CD14-positive monocyte (primary cell): ENCODE measurements around the gene ZSCAN5B. TPM values are rescaled to one million over a fixed set of nuclear protein-coding genes. Genes with fewer than 3 reads are reported as not detected.

ENCODE experiments used
- DNase-seq, 3 donors: peaks; one replicate each; pipeline ENCODE4 v3.0.0-alpha.2; 2011 to 2022
- H2AFZ ChIP-seq: 2 replicates; pipeline ENCODE4 v1.6.0; 2012; ENCODE audit warnings: mild to moderate bottlenecking, low read depth, low read length, inconsistent platforms; ENCODE audit not compliant: insufficient read depth, poor library complexity, severe bottlenecking
- H3K27ac ChIP-seq, 2 donors: 1 replicate in 1 of 2; 2 replicates in 1 of 2; pipeline ENCODE4 v1.5.1; 2012 to 2013; ENCODE audit warnings: low read length in 2 of 2, control low read depth in 1 of 2, inconsistent platforms in 1 of 2, low read depth in 1 of 2, mild to moderate bottlenecking in 1 of 2
- H3K27me3 ChIP-seq, 2 donors: one replicate each; pipeline versions ENCODE4 v1.6.0 to v1.6.1; 2011 to 2013; ENCODE audit warnings: low read length in 2 of 2; ENCODE audit not compliant: control insufficient read depth in 2 of 2, insufficient read depth in 2 of 2
- H3K36me3 ChIP-seq, 2 donors: replicated peaks in 1 of 2; 1 replicate in 1 of 2; 2 replicates in 1 of 2; pipeline versions ENCODE4 v1.5.1 to v1.6.1; 2012 to 2013; ENCODE audit warnings: low read length in 2 of 2, control low read depth in 1 of 2, inconsistent platforms in 1 of 2, mild to moderate bottlenecking in 1 of 2; ENCODE audit not compliant: insufficient read depth in 2 of 2, control insufficient read depth in 1 of 2
- H3K4me1 ChIP-seq, 2 donors: 1 replicate in 1 of 2; 2 replicates in 1 of 2; pipeline versions ENCODE4 v1.5.1 to v1.6.1; 2012 to 2013; ENCODE audit warnings: low read length in 2 of 2, control low read depth in 1 of 2, inconsistent platforms in 1 of 2, mild to moderate bottlenecking in 1 of 2, moderate library complexity in 1 of 2; ENCODE audit not compliant: insufficient read depth in 2 of 2, control insufficient read depth in 1 of 2
- H3K4me2 ChIP-seq: replicated peaks from 2 replicates; pipeline ENCODE3; 2012; ENCODE audit warnings: low read length, moderate library complexity, mild to moderate bottlenecking; ENCODE audit not compliant: poor library complexity, severe bottlenecking; ENCODE audit errors: extremely low read depth
- H3K4me3 ChIP-seq, 3 experiments: fragments of 200-600 bp in 1 of 3; sonication (generic) in 1 of 3; replicated peaks in 1 of 3; 1 replicate in 2 of 3; 2 replicates in 1 of 3; pipeline ENCODE4 v1.5.1; 2011 to 2013; ENCODE audit warnings: low read length in 3 of 3, mild to moderate bottlenecking in 3 of 3, control low read depth in 2 of 3, low read depth in 2 of 3, inconsistent platforms in 1 of 3, moderate library complexity in 1 of 3
- H3K79me2 ChIP-seq: 2 replicates; pipeline ENCODE4 v1.6.0; 2012; ENCODE audit warnings: mild to moderate bottlenecking, control low read depth, inconsistent platforms, low read length, moderate library complexity; ENCODE audit not compliant: insufficient read depth
- H3K9ac ChIP-seq: 2 replicates; pipeline ENCODE4 v1.6.0; 2017; ENCODE audit warnings: low read length, mild to moderate bottlenecking; ENCODE audit not compliant: insufficient read depth, poor library complexity, severe bottlenecking
- H3K9me3 ChIP-seq, 2 donors: replicated peaks in 1 of 2; 1 replicate in 1 of 2; 2 replicates in 1 of 2; pipeline versions ENCODE4 v1.5.1 to v1.6.1; 2012 to 2013; ENCODE audit warnings: low read length in 2 of 2, control low read depth in 1 of 2; ENCODE audit not compliant: control insufficient read depth in 1 of 2, insufficient read depth in 1 of 2
- H4K20me1 ChIP-seq: 2 replicates; pipeline ENCODE4 v1.6.0; 2012; ENCODE audit warnings: mild to moderate bottlenecking, low read length, control low read depth, moderate library complexity; ENCODE audit not compliant: insufficient read depth
- H3K27ac Mint-ChIP-seq, 7 donors: one replicate each; pipeline ENCODE4 v1.8.0; 2020; ENCODE audit warnings: mild to moderate bottlenecking in 7 of 7, mixed read lengths in 7 of 7, moderate library complexity in 6 of 7, inconsistent platforms in 2 of 7
- H3K27me3 Mint-ChIP-seq, 3 donors: one replicate each; pipeline ENCODE4 v1.8.0; 2021 to 2022; ENCODE audit warnings: low read depth in 3 of 3, mild to moderate bottlenecking in 3 of 3, mixed read lengths in 3 of 3, moderate library complexity in 3 of 3, inconsistent platforms in 1 of 3
- H3K36me3 Mint-ChIP-seq, 2 donors: one replicate each; pipeline ENCODE4 v1.8.0; 2020; ENCODE audit warnings: mixed read lengths in 2 of 2, inconsistent platforms in 1 of 2, mild to moderate bottlenecking in 1 of 2
- H3K4me1 Mint-ChIP-seq: one replicate; pipeline ENCODE4 v1.8.0; 2020; ENCODE audit warnings: mild to moderate bottlenecking, mixed read lengths
- H3K4me3 Mint-ChIP-seq, 2 donors: one replicate each; pipeline ENCODE4 v1.8.0; 2020; ENCODE audit warnings: mild to moderate bottlenecking in 2 of 2, mixed read lengths in 2 of 2, moderate library complexity in 1 of 2
- H3K9me3 Mint-ChIP-seq, 7 donors: one replicate each; pipeline ENCODE4 v1.8.0; 2020 to 2022; ENCODE audit warnings: mixed read lengths in 7 of 7, mild to moderate bottlenecking in 6 of 7, moderate library complexity in 6 of 7, inconsistent platforms in 2 of 7
- WGBS: methylation state at CpG from one replicate; pipeline ENCODE4 v1.1.5; 2013; ENCODE audit warnings: missing lambda C conversion rate; ENCODE audit not compliant: insufficient coverage; 5-methylcytosine and 5-hydroxymethylcytosine counted together
- intact Hi-C, 2 donors: fragments of 100-400 bp; cut with micrococcal nuclease; formaldehyde crosslinking; loops; one replicate each; pipeline versions ENCODE4 v1.15.0 to v1.15.1; 2023
- polyA plus RNA-seq, 3 donors: library from polyadenylated mRNA; depleted of rRNA in 1 of 3; unstranded in 2 of 3; stranded (reverse) in 1 of 3; fragments of 300-500 nt in 2 of 3; fragments of >200 nt in 1 of 3; fragmentation: Illumina TruSeq in 2 of 3; gene quantifications; 1 replicate in 2 of 3; 2 replicates in 1 of 3; pipeline ENCODE4 v1.2.3, GENCODE V29; 2012 to 2021
- TF ChIP-seq, protein P1 (sequence below): fragments of 200-600 bp; IDR thresholded peaks from one replicate; pipeline ENCODE4 v1.8.0; 2022; ENCODE audit warnings: antibody characterized with exemption, mild to moderate bottlenecking

The ZSCAN5B gene
- polyA plus RNA-seq, 3 donors, result not detected

DNA sequence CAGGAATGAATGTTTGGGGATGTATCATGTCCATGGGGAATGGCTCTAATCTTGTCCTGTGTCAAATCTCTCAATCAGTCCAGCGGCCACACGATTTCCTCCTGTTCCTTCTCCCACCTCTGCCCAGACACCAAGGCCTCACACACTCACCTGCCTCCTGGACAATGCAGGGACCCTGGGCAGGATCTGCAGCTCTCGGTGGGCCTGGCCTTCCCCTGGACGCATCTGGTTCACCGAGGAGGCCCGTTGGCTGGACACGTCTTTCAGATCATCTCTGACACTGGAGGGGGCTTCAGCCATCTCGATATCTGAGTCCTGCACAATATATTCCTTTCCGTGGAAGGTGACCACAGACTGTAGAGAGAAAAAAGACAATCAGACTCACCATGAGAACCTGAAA is 25.9 kb upstream of the ZSCAN5B start:
- Histone ChIP-seq H3K36me3 (peaks cover 6 to 19% of the 10 kb centered on the region in 2 donors), H3K4me2 (no peak overlapping the region), H3K79me2 (no peaks in the 10 kb centered on the region), H4K20me1 (no peaks in the 10 kb centered on the region), H3K4me3 (no peak overlapping the region), H3K27ac (no peak overlapping the region), H2AFZ (no peak overlapping the region), H3K27me3 (no peaks in the 10 kb centered on the region), H3K9ac (no peak overlapping the region), H3K9me3 (no peaks in the 10 kb centered on the region), H3K4me1 (no peaks in the 10 kb centered on the region)
- peaks cover 25 to 34% of the 10 kb centered on the region in 2 donors for H3K36me3 Mint-ChIP-seq
- WGBS, result 93% methylated on average over 6 of the region's 9 CpGs
- TF ChIP-seq, protein P1, sequence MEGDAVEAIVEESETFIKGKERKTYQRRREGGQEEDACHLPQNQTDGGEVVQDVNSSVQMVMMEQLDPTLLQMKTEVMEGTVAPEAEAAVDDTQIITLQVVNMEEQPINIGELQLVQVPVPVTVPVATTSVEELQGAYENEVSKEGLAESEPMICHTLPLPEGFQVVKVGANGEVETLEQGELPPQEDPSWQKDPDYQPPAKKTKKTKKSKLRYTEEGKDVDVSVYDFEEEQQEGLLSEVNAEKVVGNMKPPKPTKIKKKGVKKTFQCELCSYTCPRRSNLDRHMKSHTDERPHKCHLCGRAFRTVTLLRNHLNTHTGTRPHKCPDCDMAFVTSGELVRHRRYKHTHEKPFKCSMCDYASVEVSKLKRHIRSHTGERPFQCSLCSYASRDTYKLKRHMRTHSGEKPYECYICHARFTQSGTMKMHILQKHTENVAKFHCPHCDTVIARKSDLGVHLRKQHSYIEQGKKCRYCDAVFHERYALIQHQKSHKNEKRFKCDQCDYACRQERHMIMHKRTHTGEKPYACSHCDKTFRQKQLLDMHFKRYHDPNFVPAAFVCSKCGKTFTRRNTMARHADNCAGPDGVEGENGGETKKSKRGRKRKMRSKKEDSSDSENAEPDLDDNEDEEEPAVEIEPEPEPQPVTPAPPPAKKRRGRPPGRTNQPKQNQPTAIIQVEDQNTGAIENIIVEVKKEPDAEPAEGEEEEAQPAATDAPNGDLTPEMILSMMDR, result no peak
- peaks cover 0 to 2% (median 0%) of the 10 kb centered on the region in 3 donors for H3K27me3 Mint-ChIP-seq
- no peak for DNase-seq
- H3K27ac Mint-ChIP-seq, result peak overlapping the region in 1 of 7 donors; percentile 58
- H3K9me3 Mint-ChIP-seq, result peaks cover 0 to 1% (median 0%) of the 10 kb centered on the region in 7 donors
- intact Hi-C loops, result no loop called here
- no peak overlapping the region for H3K4me3 Mint-ChIP-seq
- H3K4me1 Mint-ChIP-seq, result no peaks in the 10 kb centered on the region

- Histone ChIP-seq H3K27ac (no peak overlapping the region), H3K36me3 (peaks cover 6 to 19% of the 10 kb centered on the region in 2 donors), H3K9ac (no peak overlapping the region), H3K4me2 (no peak overlapping the region), H4K20me1 (no peaks in the 10 kb centered on the region), H2AFZ (no peak overlapping the region), H3K27me3 (peaks cover 0 to 2% of the 10 kb centered on the region in 2 donors), H3K79me2 (no peaks in the 10 kb centered on the region), H3K9me3 (no peaks in the 10 kb centered on the region), H3K4me3 (no peak overlapping the region), H3K4me1 (no peaks in the 10 kb centered on the region)
- H3K36me3 Mint-ChIP-seq, result peaks cover 25 to 34% of the 10 kb centered on the region in 2 donors
- peaks cover 0 to 2% (median 0%) of the 10 kb centered on the region in 7 donors for H3K9me3 Mint-ChIP-seq
- DNase-seq, result no peak
- TF ChIP-seq, protein P1, result no peak
- H3K4me1 Mint-ChIP-seq, result peaks cover 3% of the 10 kb centered on the region
- 96% methylated on average over 4 of the region's 6 CpGs for WGBS
- no peak overlapping the region for H3K4me3 Mint-ChIP-seq
- intact Hi-C loops, result no loop called here
- H3K27me3 Mint-ChIP-seq, result peaks cover 2 to 7% (median 4%) of the 10 kb centered on the region in 3 donors
- H3K27ac Mint-ChIP-seq, result no peak overlapping the region
Observed at GRCh38 chr19:56222901-56223300, 25.3 kb upstream of the ZSCAN5B start.
